BLaER1 treated with 17β-estradiol and CSF1 and Interleukin-3, amounts not matched to agents 10 nM and 100 nM (cell line): ENCODE measurements around the gene ASB2.

Source experiments
- H3K27ac ChIP-seq, 11 experiments: shearing (Covaris generic); formaldehyde crosslinking; 2 replicates each; pipeline ENCODE4 v1.8.1; 2022
- H3K27me3 ChIP-seq, 11 experiments: shearing (Covaris generic); formaldehyde crosslinking; 2 replicates each; pipeline ENCODE4 v1.8.1; 2022
- H3K36me3 ChIP-seq, 11 experiments: shearing (Covaris generic); formaldehyde crosslinking; 2 replicates each; pipeline ENCODE4 v1.8.1; 2022
- H3K4me1 ChIP-seq, 10 experiments: shearing (Covaris generic); formaldehyde crosslinking; 2 replicates each; pipeline ENCODE4 v1.8.1; 2022
- H3K4me2 ChIP-seq, 11 experiments: shearing (Covaris generic); formaldehyde crosslinking; 2 replicates each; pipeline ENCODE4 v1.8.1; 2022
- H3K4me3 ChIP-seq, 10 experiments: shearing (Covaris generic); formaldehyde crosslinking; 2 replicates each; pipeline ENCODE4 v1.8.1; 2022
- H3K9ac ChIP-seq, 11 experiments: shearing (Covaris generic); formaldehyde crosslinking; 2 replicates each; pipeline ENCODE4 v1.8.1; 2022
- H3K9me3 ChIP-seq, 11 experiments: shearing (Covaris generic); formaldehyde crosslinking; replicated peaks in 1 of 11; 2 replicates each; pipeline ENCODE4 v1.8.1; 2022
- H4K20me1 ChIP-seq, 11 experiments: shearing (Covaris generic); formaldehyde crosslinking; 2 replicates each; pipeline ENCODE4 v1.8.1; 2022
- Cebpa-rat ChIP-seq, 11 experiments: shearing (Covaris generic); IDR thresholded peaks; 2 replicates each; pipeline ENCODE4 v1.8.1; 2022

The ASB2 gene

GRCh38 chr14:93950948-93951634 lies 25.3 kb downstream of the ASB2 start:
- no peak overlapping the region for H3K9ac ChIP-seq
- H3K27ac ChIP-seq: no peak overlapping the region
- no peaks in the 10 kb centered on the region for H3K27me3 ChIP-seq
- H3K36me3 ChIP-seq: no peaks in the 10 kb centered on the region
- no peaks in the 10 kb centered on the region for H4K20me1 ChIP-seq
- no peak overlapping the region for H3K4me3 ChIP-seq
- peaks cover 32 to 47% (median 40%) of the 10 kb centered on the region in 10 experiments for H3K4me1 ChIP-seq
- 0 out of 22 replicates have a peak overlapping the region, but pooled peaks of 1 of the 11 experiments have one; percentile 1 for H3K4me2 ChIP-seq
- TF ChIP-seq Cebpa-rat (IDR thresholded peaks at IDR 0.05): no peak
- H3K9me3 ChIP-seq: no peaks in the 10 kb centered on the region

- Histone ChIP-seq H3K27me3 (no peaks in the 10 kb centered on the region), H3K9me3 (no peaks in the 10 kb centered on the region), H3K4me2 (no peak overlapping the region), H3K4me3 (no peak overlapping the region), H4K20me1 (no peaks in the 10 kb centered on the region), H3K4me1 (peaks cover 18 to 32% (median 25%) of the 10 kb centered on the region in 10 experiments), H3K36me3 (no peaks in the 10 kb centered on the region), H3K27ac (no peak overlapping the region), H3K9ac (0 out of 22 replicates have a peak overlapping the region, but pooled peaks of 1 of the 11 experiments have one; percentile 16)
- no peak for TF ChIP-seq Cebpa-rat (IDR thresholded peaks at IDR 0.05)
These were observed 26.8 kb downstream of the ASB2 start for GRCh38 chr14:93949511-93950075.

- H3K4me2 ChIP-seq: no peak overlapping the region
- no peak overlapping the region for H3K9ac ChIP-seq
- no peaks in the 10 kb centered on the region for H3K27me3 ChIP-seq
- H4K20me1 ChIP-seq: no peaks in the 10 kb centered on the region
- no peak for TF ChIP-seq Cebpa-rat (IDR thresholded peaks at IDR 0.05)
- no peaks in the 10 kb centered on the region for H3K36me3 ChIP-seq
- peaks cover 0 to 9% (median 1%) of the 10 kb centered on the region in 10 experiments; a peak in 5 of 20 replicates for H3K4me1 ChIP-seq
- no peak overlapping the region for H3K27ac ChIP-seq
- H3K9me3 ChIP-seq: no peaks in the 10 kb centered on the region
- H3K4me3 ChIP-seq: no peak overlapping the region
These were observed 29.1 kb downstream of the ASB2 start for GRCh38 chr14:93947282-93947681.

DNA sequence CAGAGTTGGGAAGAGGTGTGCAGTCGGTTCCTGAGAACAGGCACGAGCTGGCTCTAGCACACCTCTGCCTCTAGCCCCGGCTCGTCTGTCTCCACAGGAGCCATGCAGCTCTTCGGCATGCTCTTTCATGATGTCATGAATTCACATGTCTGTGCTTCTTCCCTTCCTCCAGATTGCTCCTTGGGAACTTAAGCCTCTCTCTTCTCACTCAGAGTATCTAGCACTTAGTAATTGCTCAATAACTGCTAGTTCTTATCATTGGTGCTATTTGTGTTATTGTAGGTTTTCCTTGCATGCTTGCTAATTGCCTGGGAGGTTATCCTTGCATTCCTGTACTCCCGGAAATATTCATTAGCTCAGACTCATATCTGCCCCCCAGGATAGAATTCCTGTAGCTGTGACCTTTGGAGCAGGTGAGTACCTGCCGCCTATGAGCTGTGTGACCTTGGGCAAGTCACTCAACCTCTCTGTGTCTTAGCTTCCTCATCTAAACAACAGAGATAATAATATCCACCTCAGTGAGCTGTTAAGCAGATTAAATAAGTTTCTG lies 29.8 kb downstream of the ASB2 start:
- TF ChIP-seq Cebpa-rat (IDR thresholded peaks at IDR 0.05): no peak
- no peak overlapping the region for H3K27ac ChIP-seq
- H4K20me1 ChIP-seq: no peaks in the 10 kb centered on the region
- no peak overlapping the region for H3K4me3 ChIP-seq
- H3K27me3 ChIP-seq: no peaks in the 10 kb centered on the region
- no peaks in the 10 kb centered on the region for H3K36me3 ChIP-seq
- H3K9ac ChIP-seq: no peak overlapping the region
- H3K4me1 ChIP-seq: peaks cover 0 to 2% (median 0%) of the 10 kb centered on the region in 10 experiments; a peak in 2 of 20 replicates
- H3K9me3 ChIP-seq: no peaks in the 10 kb centered on the region
- no peak overlapping the region for H3K4me2 ChIP-seq

GRCh38 chr14:93946104-93946503 lies 30.3 kb downstream of the ASB2 start:
- Histone ChIP-seq H3K4me1 (no peaks in the 10 kb centered on the region), H3K9ac (no peak overlapping the region), H3K9me3 (no peaks in the 10 kb centered on the region), H4K20me1 (no peaks in the 10 kb centered on the region), H3K4me2 (no peak overlapping the region), H3K27me3 (no peaks in the 10 kb centered on the region), H3K27ac (no peak overlapping the region), H3K36me3 (no peaks in the 10 kb centered on the region), H3K4me3 (no peak overlapping the region)
- TF ChIP-seq Cebpa-rat (IDR thresholded peaks at IDR 0.05): no peak

DNA sequence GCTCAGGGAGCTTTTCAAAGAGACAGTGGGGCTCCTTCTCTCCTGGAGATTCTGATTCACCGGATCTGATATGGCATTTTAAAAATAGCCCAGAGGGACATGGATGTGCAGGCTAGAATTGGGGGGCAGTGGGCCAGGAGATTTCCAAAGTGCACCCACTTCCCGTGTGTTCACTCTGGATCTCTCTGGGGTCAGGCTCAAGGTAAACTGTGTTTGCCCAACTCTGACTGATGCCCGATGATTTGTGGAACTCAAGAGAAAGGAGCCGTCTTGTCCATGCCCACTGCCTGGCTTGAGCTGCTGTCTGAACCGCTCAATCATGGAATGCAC lies 31.3 kb downstream of the ASB2 start:
- no peak for TF ChIP-seq Cebpa-rat (IDR thresholded peaks at IDR 0.05)
- no peak overlapping the region for H3K9ac ChIP-seq
- no peaks in the 10 kb centered on the region for H3K36me3 ChIP-seq
- H3K4me2 ChIP-seq: no peak overlapping the region
- H3K4me3 ChIP-seq: no peak overlapping the region
- peaks cover 0 to 9% (median 2%) of the 10 kb centered on the region in 10 experiments; a peak in 11 of 20 replicates for H3K4me1 ChIP-seq
- H3K9me3 ChIP-seq: no peaks in the 10 kb centered on the region
- no peaks in the 10 kb centered on the region for H4K20me1 ChIP-seq
- H3K27me3 ChIP-seq: no peaks in the 10 kb centered on the region
- H3K27ac ChIP-seq: no peak overlapping the region

DNA sequence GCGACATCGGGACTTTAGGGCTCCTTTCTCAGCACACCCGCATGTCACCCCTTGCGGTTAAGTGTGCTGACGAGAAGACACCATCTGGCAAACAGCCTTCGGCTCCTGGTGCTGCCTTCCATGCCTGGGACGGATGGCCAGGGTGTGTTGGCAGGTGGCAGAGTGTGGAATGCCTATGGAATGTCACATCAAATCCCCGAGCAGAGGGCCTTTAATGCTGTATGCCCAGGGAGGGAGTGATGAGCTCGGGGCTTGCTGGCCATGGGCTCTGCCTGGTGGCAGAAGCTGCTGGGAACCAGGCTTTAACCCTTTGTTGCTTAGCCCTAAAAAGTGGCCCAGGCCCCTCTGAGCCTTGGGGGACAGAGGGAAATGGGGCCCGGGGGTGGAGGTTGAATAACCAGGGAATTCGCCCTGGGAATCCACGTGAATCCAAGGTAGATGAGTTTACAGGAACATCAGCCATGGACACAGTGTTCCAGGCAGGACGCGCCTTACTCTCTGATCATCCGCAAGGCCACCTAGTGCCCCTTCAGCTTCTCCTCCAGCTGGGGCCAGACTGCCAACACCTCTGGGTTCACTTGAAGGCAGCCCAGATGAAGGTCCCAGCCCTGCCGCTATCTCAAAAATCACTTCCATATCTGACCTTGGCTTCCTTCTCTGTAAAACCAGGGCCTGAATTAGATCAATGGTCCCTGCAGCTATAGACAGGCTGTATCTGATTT lies 31.9 kb downstream of the ASB2 start:
- H3K9ac ChIP-seq: no peak overlapping the region
- no peak overlapping the region for H3K27ac ChIP-seq
- no peaks in the 10 kb centered on the region for H3K27me3 ChIP-seq
- H3K4me2 ChIP-seq: no peak overlapping the region
- H3K36me3 ChIP-seq: no peaks in the 10 kb centered on the region
- H4K20me1 ChIP-seq: no peaks in the 10 kb centered on the region
- TF ChIP-seq Cebpa-rat (IDR thresholded peaks at IDR 0.05): no peak
- peaks cover 0 to 12% (median 6%) of the 10 kb centered on the region in 10 experiments; a peak in 11 of 20 replicates for H3K4me1 ChIP-seq
- H3K9me3 ChIP-seq: no peaks in the 10 kb centered on the region
- H3K4me3 ChIP-seq: no peak overlapping the region

GRCh38 chr14:93943930-93944329 lies 32.4 kb downstream of the ASB2 start:
- H3K9me3 ChIP-seq: no peaks in the 10 kb centered on the region
- H3K9ac ChIP-seq: no peak overlapping the region
- H3K4me2 ChIP-seq: no peak overlapping the region
- H3K4me3 ChIP-seq: no peak overlapping the region
- H3K27me3 ChIP-seq: 0 out of 22 replicates have a peak, but pooled peaks cover 0 to 5% (median 0%) of the 10 kb centered on the region in 11 experiments
- peaks cover 0 to 12% (median 6%) of the 10 kb centered on the region in 10 experiments; a peak in 11 of 20 replicates for H3K4me1 ChIP-seq
- no peak for TF ChIP-seq Cebpa-rat (IDR thresholded peaks at IDR 0.05)
- H4K20me1 ChIP-seq: no peaks in the 10 kb centered on the region
- no peaks in the 10 kb centered on the region for H3K36me3 ChIP-seq
- H3K27ac ChIP-seq: no peak overlapping the region

GRCh38 chr14:93943052-93943451 lies 33.3 kb downstream of the ASB2 start:
- no peak overlapping the region for H3K4me3 ChIP-seq
- no peak overlapping the region for H3K4me2 ChIP-seq
- no peaks in the 10 kb centered on the region for H3K36me3 ChIP-seq
- 0 out of 22 replicates have a peak, but pooled peaks cover 0 to 6% (median 0%) of the 10 kb centered on the region in 11 experiments for H3K27me3 ChIP-seq
- no peaks in the 10 kb centered on the region; a peak in 1 of 22 replicates for H4K20me1 ChIP-seq
- peaks cover 0 to 12% (median 6%) of the 10 kb centered on the region in 10 experiments; a peak in 11 of 20 replicates for H3K4me1 ChIP-seq
- no peak for TF ChIP-seq Cebpa-rat (IDR thresholded peaks at IDR 0.05)
- H3K9ac ChIP-seq: no peak overlapping the region
- no peak overlapping the region for H3K27ac ChIP-seq
- H3K9me3 ChIP-seq: no peaks in the 10 kb centered on the region
